Measurements from ENCODE around the gene SBF2.

Gene SBF2

DNA sequence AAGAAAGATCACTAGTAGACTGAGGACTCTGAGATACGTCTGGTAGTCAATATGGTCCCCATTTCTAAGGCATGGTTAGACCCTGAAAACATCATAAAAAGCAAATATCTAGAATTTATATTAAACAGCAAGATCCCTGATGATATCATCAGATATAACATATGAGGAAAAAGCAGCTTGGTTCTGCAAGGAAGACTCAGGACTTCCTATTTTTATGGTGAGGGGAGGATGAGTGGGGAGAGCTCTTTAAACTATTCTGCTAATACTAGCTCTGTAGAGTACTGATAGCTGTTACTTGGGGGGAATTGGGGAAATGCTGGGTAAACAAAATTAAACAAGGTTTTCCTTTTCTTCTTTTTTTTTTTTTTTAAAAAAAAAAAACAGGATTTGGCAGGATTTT, 394.3 kb downstream of the SBF2 start:
- no peak for DNase-seq (ENCODE audit: low spot score)

DNA sequence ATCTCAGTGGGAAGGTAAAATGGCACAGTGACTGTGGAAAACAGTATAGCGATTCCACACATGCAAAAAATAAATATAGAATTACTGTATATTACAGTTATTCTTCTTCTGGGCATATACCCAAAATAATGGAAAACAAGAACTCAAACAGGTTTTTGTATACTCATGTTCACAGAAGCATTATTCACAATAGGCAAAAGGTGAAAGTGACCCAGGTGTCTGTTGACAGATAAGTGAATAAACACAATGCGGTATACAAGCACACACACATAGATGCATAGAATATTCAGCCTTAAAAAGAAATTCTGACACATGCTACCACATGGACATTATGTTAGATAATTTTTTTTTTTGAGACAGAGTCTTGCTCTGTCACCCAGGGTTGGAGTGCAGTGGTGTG, 397.1 kb downstream of the SBF2 start:
- no peak for DNase-seq (ENCODE audit: low spot score)

DNA sequence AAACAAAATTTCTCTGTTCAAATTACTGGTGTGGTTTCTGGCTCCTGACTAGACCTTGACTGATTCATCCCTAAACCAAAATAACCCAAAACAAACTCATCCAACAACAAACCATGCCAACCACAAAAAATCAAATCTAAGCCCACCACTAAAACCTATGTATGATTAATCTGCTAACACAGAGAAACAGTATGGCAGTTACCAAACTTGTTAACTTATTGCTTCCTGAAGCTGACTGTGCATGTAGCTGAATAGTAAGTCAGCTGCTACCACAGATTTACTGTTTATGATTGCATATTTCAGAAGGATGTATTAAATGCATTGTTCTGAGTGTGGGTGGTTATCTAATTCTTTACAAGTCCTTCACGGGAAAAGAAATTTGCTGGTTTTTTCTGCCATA, 399.0 kb downstream of the SBF2 start:
- no peak for DNase-seq (ENCODE audit: low spot score)

DNA sequence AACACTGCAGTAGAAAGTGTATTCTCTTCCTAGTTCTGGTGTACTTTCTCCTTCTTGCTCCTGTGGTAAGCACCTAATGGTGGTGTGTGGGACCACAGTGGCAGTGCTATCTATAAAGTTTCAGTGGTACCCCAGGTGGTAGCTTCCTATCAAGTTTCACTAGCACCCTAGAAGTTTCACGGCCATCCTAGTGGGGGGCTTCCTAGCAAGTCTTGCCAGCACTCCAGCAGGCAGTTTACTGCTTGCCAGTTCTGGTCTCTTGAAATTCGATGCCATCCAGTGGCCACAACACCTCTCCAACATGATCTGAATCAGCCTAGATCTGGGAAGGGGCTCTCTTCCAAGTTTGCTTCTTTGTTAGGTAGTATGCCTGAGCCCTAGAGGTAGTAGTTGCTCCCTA, 400.5 kb downstream of the SBF2 start:
- DNase-seq (ENCODE audit: low spot score): no peak

DNA sequence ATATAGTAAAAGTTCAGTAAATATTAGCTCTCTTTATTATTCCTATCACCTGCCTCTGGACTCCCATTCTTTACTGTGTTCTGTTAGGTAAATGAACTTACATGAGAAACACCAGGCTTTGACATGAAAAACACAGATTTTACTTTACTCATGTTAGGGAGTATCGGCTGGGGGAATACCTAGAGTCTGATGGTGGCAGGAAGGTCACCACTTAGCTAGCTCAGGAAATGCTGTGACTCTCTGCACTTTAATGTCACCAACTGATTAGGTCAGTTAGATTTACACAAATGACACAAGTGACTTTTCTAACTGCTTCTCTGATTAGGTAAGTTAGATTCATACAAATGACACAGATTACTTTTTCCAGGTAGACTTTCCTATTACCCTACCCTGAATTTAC, 405.1 kb downstream of the SBF2 start:
- no peak for DNase-seq (ENCODE audit: low spot score)

DNA sequence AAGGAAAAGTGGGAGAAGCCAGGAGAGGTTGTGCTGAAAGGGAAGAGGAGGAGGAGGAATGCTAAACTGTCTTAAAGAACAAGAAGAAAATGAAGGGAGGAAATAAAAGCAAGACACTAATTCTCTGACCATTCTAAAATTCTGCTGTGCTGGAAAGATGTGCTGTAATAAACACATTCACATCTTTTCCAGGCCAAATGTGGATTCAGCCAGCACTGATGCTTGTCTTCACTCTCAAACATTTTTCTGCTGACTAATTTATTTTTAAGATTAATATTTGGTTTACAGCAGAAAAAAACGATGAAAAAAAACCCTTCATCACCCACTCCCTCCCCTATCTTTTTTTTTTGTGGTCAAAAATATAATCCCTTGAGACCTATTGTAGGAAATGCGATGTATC, 406.5 kb downstream of the SBF2 start:
- DNase-seq (ENCODE audit: low spot score): no peak

DNA sequence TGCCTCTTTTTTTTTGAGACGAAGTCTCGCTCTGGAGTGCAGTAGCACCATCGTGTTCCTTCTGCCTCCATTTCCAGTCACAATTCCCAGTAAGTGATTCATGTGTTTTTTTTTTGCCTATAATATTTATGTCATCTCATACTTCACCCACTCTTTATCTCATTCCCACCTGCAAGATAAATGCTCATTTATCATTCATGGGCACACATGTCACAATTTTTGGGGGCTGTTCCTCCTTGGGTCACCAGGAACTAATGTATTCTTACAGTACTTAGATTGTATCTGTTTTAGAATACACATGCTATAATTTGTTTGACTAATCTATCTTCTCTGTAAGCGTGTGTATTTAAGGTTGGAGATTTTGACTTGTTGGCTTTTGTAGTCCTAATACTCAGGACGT, 407.4 kb downstream of the SBF2 start:
- DNase-seq (ENCODE audit: low spot score): no peak

DNA sequence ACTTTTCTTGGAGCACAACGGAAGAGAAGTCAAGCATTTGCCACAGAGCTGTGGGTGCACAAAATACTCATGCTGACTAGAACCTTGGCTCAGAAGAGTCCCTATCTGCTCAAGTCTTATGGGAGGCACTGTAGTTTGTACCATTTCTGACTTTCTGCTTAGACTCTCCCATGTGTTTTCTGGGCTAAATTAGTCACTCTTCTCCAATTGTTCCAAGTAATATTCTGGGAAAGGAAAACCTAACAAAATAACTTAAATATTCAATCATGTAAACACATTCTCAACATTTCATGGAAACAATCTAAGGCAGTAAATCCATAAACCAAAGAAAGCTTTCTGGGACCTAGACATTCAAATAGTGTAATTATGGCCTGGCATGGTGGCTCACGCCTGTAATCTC, 409.4 kb downstream of the SBF2 start:
- no peak for DNase-seq (ENCODE audit: low spot score)

DNA sequence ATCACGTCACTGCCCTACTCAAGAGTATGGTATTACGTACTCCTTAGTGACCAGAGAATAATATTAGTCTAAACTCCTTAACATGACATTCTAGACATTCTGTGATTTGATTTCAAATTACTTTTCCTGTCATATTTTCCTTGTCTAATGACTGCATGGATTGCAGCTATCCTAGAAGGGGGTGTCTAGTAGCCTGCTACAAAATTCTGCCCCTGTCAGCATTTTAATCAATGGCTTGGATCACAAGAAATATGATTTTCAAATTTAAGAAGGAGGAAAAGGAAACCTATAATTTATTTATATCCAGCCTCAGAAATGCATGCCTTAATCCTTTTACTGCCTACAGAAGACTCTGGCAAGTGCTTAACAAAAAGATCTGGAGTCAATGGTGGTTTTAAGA, 413.4 kb downstream of the SBF2 start:
- DNase-seq (ENCODE audit: low spot score): no peak

DNA sequence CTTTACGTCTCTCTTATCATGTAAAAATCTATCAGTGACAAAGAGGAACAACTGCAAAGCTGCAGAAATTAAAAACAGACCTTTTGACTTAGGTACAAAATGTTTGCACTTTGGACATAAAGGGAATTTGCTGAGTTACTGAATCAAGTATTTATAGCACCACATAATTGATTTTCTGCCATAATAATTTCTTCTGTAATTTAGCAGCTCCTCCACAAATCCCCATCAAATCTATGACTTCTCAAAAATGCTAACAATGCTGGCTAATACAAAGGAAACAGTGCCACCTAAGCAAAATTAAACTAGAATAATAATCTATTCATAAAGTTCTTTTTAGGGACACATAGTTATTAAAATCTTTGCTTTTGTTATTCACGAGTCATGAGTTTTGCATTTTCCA, 415.1 kb downstream of the SBF2 start:
- DNase-seq (ENCODE audit: low spot score): no peak

DNA sequence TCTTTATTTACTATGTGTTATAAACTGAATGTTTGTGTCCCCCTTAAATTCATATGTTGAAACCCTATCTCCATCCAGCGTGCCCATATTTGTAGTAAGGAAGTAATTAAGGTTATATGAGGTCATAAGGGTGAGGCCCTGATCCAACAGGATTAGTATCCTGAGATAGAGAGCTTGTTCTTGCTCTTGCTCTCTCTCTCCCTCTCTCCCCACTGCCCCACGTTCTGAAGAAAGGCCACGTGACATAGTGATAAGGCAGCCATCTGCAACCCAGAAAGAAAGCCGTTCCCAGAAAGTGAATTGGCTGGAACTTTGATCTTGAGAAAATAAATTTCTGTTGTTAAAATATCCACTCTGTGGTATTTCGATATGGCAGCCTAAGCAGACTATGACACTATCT, 417.7 kb downstream of the SBF2 start:
- no peak for DNase-seq (ENCODE audit: low spot score)

DNA sequence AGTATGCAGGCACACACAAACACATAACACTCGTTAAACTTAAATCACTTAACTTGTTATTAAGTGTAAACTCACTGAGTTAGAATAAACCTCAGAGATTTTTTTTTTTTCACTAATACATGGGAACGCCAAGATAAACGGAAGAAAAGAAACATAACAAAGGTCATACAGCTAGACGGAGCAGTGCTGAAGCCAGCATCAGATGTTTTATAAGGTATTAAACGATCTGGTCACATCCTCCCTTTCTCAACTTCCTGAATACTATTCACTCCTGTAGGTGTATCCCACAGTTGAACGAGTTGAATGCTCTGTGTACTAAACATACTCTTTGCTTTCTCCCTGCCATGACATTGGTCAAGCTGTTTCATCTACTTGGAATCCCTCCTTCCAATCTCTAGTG, 418.2 kb downstream of the SBF2 start:
- DNase-seq (ENCODE audit: low spot score): no peak

DNA sequence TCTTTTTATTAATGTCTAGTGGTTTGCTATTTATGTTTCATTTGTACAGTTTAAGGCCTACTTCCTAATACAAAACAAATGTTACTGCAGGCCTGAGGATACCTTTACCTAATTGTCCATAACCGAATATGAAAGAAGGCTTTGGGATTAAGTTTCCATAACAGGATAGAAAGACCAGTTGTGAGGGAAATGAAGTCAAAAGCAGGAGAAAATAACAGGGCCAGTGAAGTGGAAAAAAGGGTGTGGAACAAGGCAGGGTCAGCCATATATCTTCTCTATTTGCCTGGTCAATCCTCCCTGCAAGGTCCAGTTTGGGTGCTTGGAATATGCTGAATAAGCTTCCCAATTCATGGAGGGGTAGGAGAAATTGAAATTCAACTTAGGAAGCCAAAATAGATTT, 418.6 kb downstream of the SBF2 start:
- DNase-seq (ENCODE audit: low spot score): no peak

DNA sequence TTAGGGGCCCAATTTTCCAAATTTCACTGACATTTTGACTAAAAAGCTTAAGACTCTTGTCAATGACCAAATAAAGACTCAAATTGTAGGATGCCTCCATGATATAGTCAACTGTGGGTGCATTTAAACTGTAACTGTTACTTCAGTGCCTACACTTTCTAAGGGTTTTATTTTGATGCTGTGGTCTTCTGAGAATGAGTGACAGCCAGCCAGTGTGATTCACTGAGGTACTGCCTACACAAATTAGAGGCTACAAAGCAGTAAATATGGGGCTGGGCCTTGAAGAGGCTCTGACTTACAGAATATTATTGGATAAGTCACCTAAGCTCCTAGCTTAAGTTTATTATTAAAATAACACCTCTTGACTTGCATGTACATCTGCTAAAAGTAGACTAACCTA, 419.6 kb downstream of the SBF2 start:
- no peak for DNase-seq (ENCODE audit: low spot score)

DNA sequence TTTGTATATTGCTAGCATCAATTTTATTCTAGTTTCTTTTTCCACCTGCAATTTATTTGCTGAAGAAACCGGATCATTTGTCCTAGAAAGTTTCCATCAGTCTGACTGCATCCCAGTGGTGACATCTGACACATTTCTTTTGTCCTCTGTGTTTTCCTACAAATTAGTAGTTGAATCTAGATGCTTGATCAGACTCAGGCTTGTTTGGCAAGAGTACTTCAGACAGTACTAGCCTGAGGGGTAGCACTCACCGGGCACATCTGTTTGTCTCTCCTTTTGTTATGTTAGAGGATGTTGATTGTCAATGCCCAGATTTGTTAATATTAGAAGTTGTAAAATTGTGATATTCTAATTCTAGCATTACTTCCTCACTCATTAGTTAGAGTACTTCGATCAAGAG, 425.4 kb downstream of the SBF2 start:
- DNase-seq (ENCODE audit: low spot score): no peak

DNA sequence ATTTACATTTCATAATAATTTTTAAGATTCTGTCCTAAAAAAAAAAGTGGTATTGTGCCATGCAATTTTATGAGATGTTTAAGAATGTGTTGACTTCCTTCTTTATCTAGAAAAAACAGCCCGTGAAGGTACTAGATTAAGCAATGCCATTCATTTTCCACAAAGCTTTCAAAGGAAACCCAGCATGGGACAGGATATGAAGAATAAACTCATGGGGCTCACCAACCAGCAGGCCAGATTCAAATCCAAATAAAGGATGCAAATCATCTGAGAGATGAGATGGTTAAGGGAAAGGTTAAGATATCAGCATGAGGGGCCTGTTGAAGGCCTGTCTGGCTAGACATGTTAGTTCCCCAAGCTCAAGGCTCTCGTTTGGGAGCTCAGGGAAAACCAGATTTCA, 431.0 kb downstream of the SBF2 start:
- DNase-seq (ENCODE audit: low spot score): no peak

DNA sequence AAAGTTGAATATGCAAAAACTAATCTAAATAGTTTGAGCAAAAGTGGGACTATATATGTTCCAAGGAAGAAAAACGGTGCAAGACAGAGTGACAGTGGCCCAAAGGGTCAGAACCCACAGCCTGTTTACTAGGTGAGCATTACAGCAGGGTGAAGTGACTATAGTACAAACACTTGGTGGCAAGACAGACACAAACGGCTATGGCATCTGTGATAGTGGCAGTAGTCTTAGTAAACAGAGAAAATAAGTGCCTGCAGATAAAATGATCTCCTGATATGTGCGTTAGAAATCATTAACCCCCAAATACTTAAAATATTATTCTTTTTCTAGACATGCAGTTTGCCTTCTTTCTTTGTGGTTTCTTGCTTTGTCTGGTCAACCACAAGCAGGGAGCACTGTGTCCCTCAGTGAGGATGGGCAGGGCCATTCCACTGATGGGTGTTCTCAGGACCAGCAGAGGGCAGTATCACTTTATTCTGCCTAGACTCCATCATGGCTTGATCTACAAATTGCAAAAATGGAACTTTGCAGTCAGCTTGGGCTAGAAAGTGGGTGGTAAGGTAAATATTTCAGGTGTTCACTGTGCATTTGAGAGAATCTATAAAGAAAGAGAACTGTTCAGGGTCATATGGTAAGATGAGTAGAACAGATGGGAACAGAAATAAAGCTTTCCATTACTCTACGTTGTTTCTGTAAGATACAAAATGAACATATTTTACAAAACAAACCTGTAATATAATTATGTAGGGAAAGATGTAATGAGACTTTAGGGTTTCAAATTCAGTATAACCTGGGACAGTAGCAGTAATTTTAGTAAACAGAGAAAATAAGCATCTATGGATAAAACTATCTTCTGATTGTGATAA, 431.9 kb downstream of the SBF2 start:
- peak; percentile 73 for DNase-seq (ENCODE audit: low spot score)

DNA sequence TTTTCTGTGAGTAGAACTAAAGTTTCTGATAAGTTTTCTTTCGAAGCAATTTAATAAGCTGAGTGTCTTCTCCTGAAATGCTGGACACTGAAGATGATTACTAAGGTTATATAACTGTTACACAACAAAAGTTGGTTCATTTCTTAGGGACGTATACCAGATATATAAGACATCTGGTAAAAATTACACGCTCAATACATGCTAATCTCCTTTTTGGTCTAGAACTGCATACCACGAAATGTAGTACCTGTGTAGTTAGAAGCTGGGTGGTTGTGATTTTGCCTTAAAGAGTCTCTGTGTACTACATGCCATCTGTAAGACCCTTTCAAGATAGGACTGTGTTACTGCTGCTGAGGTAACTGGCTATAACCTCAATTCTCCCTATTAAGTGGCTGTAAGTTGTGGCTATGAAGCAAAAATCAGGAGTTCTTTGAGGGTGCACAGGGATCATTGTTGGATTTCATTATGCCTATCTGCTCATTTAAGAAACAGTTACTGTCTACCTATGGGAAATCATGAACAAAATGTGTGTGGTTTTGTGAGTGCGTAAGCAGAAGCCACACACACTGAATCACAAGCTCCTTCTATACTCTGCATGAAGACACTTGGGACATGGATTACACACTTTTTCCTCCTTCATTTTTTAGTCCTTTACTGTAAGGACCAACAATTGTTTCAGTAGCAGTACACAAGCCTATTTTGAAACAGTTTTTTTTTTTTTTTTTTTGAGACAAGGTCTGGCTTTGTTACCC, 434.3 kb downstream of the SBF2 start:
- DNase-seq (ENCODE audit: low spot score): no peak

DNA sequence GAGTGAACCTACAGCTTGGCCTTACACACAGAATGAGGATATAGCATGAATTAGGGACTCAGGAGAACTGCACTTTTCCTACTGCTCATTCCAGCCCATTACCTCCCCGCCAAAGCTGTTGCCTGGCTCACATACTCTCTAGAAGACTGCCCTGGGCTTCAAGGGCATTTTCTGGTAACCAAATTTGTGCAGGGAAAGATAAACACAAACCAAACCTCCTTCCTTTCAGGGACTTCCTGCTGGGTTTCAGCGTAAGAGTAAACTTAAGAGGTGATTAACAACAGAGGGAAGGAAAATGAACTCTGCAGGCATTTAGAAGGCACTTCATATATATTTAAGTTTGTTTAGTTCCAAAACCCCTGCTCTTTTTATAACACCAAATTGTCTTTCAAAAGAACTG, 435.2 kb downstream of the SBF2 start:
- no peak for DNase-seq (ENCODE audit: low spot score)

DNA sequence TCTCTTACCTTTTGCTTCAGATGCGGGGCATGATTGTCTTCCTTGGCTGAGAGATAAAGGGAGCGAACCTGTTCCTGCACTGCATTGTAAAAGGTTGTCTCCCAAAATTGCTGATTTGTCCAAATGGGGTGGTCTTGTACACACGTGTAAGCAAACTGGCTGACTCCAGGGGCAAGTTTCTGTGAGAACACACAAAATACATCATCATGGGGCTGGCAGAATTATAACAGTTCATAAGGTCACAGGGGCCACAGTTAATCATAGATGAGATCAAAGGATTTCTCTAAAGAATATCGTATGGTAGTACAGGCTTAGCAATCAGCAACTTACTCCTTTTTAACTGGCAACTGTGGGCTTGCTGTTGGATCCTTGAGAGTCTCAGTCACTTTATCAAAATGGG, 435.8 kb downstream of the SBF2 start:
- DNase-seq (ENCODE audit: low spot score): no peak

DNA sequence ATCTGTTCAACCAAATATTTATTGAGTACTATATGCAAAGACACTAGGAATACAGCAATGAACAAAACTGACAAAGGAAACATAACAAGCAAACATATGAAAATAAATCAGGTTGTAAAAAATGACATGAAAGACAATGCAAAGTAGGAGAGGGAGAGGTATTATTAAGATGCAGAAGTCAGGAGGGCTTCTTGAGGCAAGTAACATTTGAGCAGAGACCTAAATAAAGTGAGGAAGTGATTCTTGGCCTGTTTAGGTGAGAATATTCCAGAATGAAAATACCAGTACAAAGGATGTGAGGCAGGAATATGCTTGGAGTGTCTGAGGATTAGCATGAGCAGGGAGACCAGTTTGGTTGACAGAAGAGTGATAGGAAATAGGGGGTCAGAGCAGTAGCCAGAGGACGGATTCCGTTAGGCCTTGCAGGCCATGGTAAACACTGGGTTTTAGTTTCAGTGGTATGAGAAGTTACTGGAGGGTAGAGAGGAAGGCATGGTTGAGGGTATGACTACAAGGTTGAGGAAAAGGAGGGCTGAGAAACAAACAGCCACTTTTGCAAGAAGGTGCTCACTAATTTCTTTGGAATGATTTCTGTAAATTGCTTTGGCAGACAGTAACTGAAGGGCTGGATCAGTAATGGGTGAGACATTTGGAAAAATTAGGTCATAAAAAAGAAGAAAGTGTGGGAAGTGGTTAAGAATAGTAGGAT, 438.3 kb downstream of the SBF2 start:
- DNase-seq (ENCODE audit: low spot score): peak; percentile 51

DNA sequence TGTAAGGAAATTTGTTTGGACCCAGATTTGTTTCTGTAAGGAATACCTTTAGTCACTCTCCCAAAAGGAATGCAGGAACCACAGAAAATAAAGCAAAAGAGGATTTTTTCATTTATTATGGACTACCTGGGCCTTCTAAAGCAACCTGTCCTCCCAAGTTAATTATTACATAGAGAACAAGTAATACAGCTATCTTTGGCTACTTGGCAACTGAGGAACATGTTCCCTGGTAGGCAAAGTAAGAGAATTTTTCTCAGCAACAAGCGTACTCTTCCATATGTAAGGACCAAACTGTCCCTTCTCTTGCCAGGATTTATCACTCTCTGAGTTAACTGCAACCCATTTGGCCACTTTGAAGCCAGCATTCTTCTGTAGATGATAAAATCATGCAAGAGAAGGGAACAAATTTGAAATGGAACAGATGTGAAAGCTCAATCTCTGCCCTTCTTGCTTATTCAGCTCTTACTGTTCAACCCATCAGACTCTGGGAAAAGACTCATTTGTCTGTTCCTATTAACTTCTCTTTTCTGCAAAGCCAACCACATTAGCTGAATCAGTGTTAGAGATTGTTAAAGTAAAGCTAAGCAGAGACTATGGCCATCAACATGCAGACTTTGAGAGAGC, 440.0 kb downstream of the SBF2 start:
- peak; percentile 18 for DNase-seq (ENCODE audit: low spot score)

DNA sequence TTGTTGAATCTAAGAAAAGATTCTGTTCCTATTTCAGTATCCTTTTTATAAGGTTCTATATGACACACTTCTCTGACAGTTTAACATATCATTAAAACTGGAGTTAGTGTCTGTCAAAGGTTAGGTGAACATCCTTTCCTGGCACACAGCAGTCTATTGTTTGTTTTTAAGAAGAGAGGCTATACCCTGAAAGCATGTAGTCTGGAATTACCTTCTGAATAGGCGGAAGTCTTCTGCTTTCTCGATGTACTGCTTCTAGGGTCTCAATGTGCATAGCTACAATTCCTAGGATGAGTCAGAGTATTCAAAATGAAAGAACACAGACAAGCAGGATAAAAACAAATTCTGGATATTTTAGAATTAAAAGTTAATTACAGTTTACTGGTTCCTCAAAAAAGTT, 441.6 kb downstream of the SBF2 start:
- no peak for DNase-seq (ENCODE audit: low spot score)

Data from kidney tubule cell (primary cell).